OCI-LY7 (cell line): ENCODE data around the gene C1QTNF2.

Source experiments
- CTCF ChIP-seq: fragments of 200-600 bp; sonication (generic); conservative IDR thresholded peaks from 2 replicates; pipeline ENCODE4 v1.5.1; 2014; ENCODE audit warnings: mild to moderate bottlenecking, antibody characterized with exemption, low read length, moderate library complexity, mixed read lengths
- EZH2phosphoT487 ChIP-seq: fragments of 200-600 bp; sonication (generic); IDR thresholded peaks from 2 replicates; pipeline ENCODE4 v1.6.1; 2018; ENCODE audit warnings: low read depth, borderline replicate concordance, mild to moderate bottlenecking, mixed run types, antibody characterized with exemption, low read length, moderate library complexity, mixed read lengths

GRCh38 chr5:160305319-160305718, 65.1 kb downstream of the C1QTNF2 start:
- TF ChIP-seq CTCF (no peak), EZH2phosphoT487 (no peak)
